ENCODE results near the gene NATD1.
A peak's percentile ranks its signal among the peaks of the same experiment; 100 is the strongest.

The NATD1 gene

DNA sequence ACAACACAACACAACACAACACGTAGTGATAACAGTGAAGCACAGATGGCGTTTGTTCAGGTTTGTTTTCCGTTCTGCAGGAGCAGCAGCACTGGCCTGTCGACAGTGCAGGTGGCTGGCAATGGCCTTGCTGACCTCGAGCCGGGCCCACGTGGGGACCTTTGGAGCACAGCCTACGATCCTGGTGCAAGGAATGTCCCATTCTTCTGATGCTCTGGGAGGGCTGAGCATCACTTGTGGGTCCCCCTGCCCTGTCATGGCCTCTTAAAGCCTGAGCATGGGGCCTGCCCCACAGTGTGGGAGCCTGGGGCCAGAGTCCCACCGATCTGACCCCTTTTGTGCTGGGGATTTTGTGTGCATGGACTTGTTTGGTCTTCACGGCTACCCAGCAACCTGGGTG lies 38.1 kb upstream of the NATD1 start:
- Histone ChIP-seq H3K4me1 (peaks cover 4 to 69% (median 52%) of the 10 kb centered on the region in 4 donors), H3K27ac (no peak overlapping the region), H3K36me3 (peaks cover 0 to 18% (median 5%) of the 10 kb centered on the region in 3 donors), H3K27me3 (no peaks in the 10 kb centered on the region), H3K4me3 (no peak overlapping the region), H3K9me3 (no peaks in the 10 kb centered on the region)
- no peak for TF ChIP-seq CTCF (IDR thresholded peaks at IDR 0.05)
- intact Hi-C loops (cut with DNase I; ENCODE audit: low total_unique reads), result no loop called here
- DNase-seq, result no peak

GRCh38 chr17:21289902-21290571 lies 36.8 kb upstream of the NATD1 start:
- Histone ChIP-seq H3K36me3 (peaks cover 0 to 18% (median 5%) of the 10 kb centered on the region in 3 donors), H3K27ac (peak overlapping the region; percentile 86 to 97), H3K9me3 (no peaks in the 10 kb centered on the region), H3K4me3 (peak overlapping the region in 1 of 2 donors; percentile 2), H3K27me3 (no peaks in the 10 kb centered on the region), H3K4me1 (peaks cover 4 to 64% (median 49%) of the 10 kb centered on the region in 4 donors)
- intact Hi-C loops (cut with DNase I; ENCODE audit: low total_unique reads), result loop anchor here (5.0 to 10.0 kb wide), 3 partner anchors 123 to 245 kb away; partner anchors contain the start of gene USP22
- no peak for TF ChIP-seq CTCF (IDR thresholded peaks at IDR 0.05)
- DNase-seq, result no peak

GRCh38 chr17:21289175-21289901 lies 36.1 kb upstream of the NATD1 start:
- intact Hi-C loops (cut with DNase I; ENCODE audit: low total_unique reads), result loop anchor here (5.0 to 10.0 kb wide), 3 partner anchors 122 to 245 kb away; partner anchors contain the start of gene USP22
- Histone ChIP-seq H3K4me3 (peak overlapping the region in 1 of 2 donors; percentile 2), H3K36me3 (peaks cover 0 to 18% (median 5%) of the 10 kb centered on the region in 3 donors), H3K27me3 (no peaks in the 10 kb centered on the region), H3K27ac (peak overlapping the region; percentile 86 to 97), H3K9me3 (no peaks in the 10 kb centered on the region), H3K4me1 (peaks cover 4 to 62% (median 45%) of the 10 kb centered on the region in 4 donors)
- no peak for DNase-seq
- TF ChIP-seq CTCF (IDR thresholded peaks at IDR 0.05), result no peak

- peak overlapping the region; percentile 63 to 97 for H3K4me3 ChIP-seq
- intact Hi-C loops (cut with DNase I; ENCODE audit: low total_unique reads), result loop anchor here (5.0 to 10.0 kb wide), 3 partner anchors 121 to 244 kb away; partner anchors contain the start of gene USP22
- TF ChIP-seq CTCF (IDR thresholded peaks at IDR 0.05), result no peak
- H3K27me3 ChIP-seq, result no peaks in the 10 kb centered on the region
- H3K36me3 ChIP-seq, result peaks cover 0 to 16% (median 5%) of the 10 kb centered on the region in 3 donors
- H3K4me1 ChIP-seq, result peaks cover 4 to 67% (median 49%) of the 10 kb centered on the region in 4 donors
- H3K27ac ChIP-seq, result peak overlapping the region; percentile 86 to 97
- no peaks in the 10 kb centered on the region for H3K9me3 ChIP-seq
- no peak for DNase-seq
Measured at GRCh38 chr17:21288571-21289017, 35.4 kb upstream of the NATD1 start.

- Histone ChIP-seq H3K9me3 (no peaks in the 10 kb centered on the region), H3K27me3 (no peaks in the 10 kb centered on the region), H3K4me3 (peak overlapping the region; percentile 63 to 97), H3K4me1 (peaks cover 4 to 74% (median 54%) of the 10 kb centered on the region in 4 donors), H3K27ac (peak overlapping the region; percentile 86 to 97), H3K36me3 (peaks cover 0 to 9% (median 5%) of the 10 kb centered on the region in 3 donors)
- peak; percentile 97 to 99 for DNase-seq
- peak in 1 of 2 experiments; percentile 15 for TF ChIP-seq CTCF (IDR thresholded peaks at IDR 0.05)
- intact Hi-C loops (cut with DNase I; ENCODE audit: low total_unique reads), result loop anchor here (5.0 to 10.0 kb wide), 3 partner anchors 121 to 243 kb away; partner anchors contain the start of gene USP22
Measured at GRCh38 chr17:21287703-21288449, 34.7 kb upstream of the NATD1 start.
